H9 (cell line): Measurements from ENCODE around the gene RDH14. TPM values are rescaled to one million over a fixed set of nuclear protein-coding genes. Genes with fewer than 3 reads are reported as not detected.

ENCODE experiments used
- DNase-seq: peaks from one replicate; pipeline ENCODE4 v3.0.0-alpha.2; 2017
- H2AFZ ChIP-seq: one replicate; pipeline ENCODE4 v1.6.1; 2013; ENCODE audit warnings: mild to moderate bottlenecking, low read length, control low read depth, moderate library complexity
- H2AK5ac ChIP-seq: 2 replicates; pipeline ENCODE4 v1.6.1; 2013; ENCODE audit warnings: low read length, control low read depth, mixed read lengths; ENCODE audit not compliant: insufficient read length
- H2BK120ac ChIP-seq: one replicate; pipeline ENCODE4 v1.6.1; 2013; ENCODE audit warnings: low read depth, mild to moderate bottlenecking, low read length, control low read depth, inconsistent platforms; ENCODE audit not compliant: poor library complexity, severe bottlenecking
- H2BK12ac ChIP-seq: 2 replicates; pipeline ENCODE4 v1.6.1; 2013; ENCODE audit warnings: low read length, control low read depth, mixed read lengths, low read depth; ENCODE audit not compliant: insufficient read length
- H2BK15ac ChIP-seq: 2 replicates; pipeline ENCODE4 v1.6.1; 2013; ENCODE audit warnings: low read depth, low read length, control low read depth
- H2BK20ac ChIP-seq: one replicate; pipeline ENCODE4 v1.6.1; 2013; ENCODE audit warnings: low read depth, mild to moderate bottlenecking, low read length, control low read depth, inconsistent platforms; ENCODE audit not compliant: poor library complexity, severe bottlenecking
- H2BK5ac ChIP-seq: 2 replicates; pipeline ENCODE4 v1.6.1; 2013; ENCODE audit warnings: low read length, control low read depth, mixed read lengths; ENCODE audit not compliant: insufficient read length
- H3K14ac ChIP-seq: 2 replicates; pipeline ENCODE4 v1.6.1; 2013; ENCODE audit warnings: low read length, control low read depth; ENCODE audit not compliant: insufficient read depth
- H3K18ac ChIP-seq: 2 replicates; pipeline ENCODE4 v1.6.1; 2013; ENCODE audit warnings: low read depth, mild to moderate bottlenecking, mixed read lengths, low read length, control low read depth; ENCODE audit not compliant: insufficient read length
- H3K23ac ChIP-seq: 2 replicates; pipeline ENCODE4 v1.6.1; 2013; ENCODE audit warnings: low read length, control low read depth, mixed read lengths, low read depth; ENCODE audit not compliant: insufficient read length
- H3K23me2 ChIP-seq: 2 replicates; pipeline ENCODE4 v1.6.1; 2013; ENCODE audit warnings: low read depth, mild to moderate bottlenecking, mixed read lengths, low read length, control low read depth; ENCODE audit not compliant: insufficient read length, poor library complexity, severe bottlenecking
- H3K27ac ChIP-seq: 2 replicates; pipeline ENCODE4 v1.5.1; 2013; ENCODE audit warnings: low read length, control low read depth, mixed read lengths, low read depth; ENCODE audit not compliant: insufficient read length
- H3K27me3 ChIP-seq: 2 replicates; pipeline ENCODE4 v1.6.1; 2013; ENCODE audit warnings: low read length, control low read depth, inconsistent platforms; ENCODE audit not compliant: insufficient read depth
- H3K4ac ChIP-seq: 2 replicates; pipeline ENCODE4 v1.6.1; 2013; ENCODE audit warnings: low read depth, mild to moderate bottlenecking, control low read depth, inconsistent platforms, low read length, moderate library complexity
- H3K4me1 ChIP-seq: 2 replicates; pipeline ENCODE4 v1.6.1; 2013; ENCODE audit warnings: low read length, control low read depth, inconsistent platforms; ENCODE audit not compliant: insufficient read depth
- H3K4me2 ChIP-seq: 2 replicates; pipeline ENCODE4 v1.6.1; 2013; ENCODE audit warnings: low read length, control low read depth, mixed read lengths; ENCODE audit not compliant: insufficient read length, insufficient read depth
- H3K56ac ChIP-seq: 2 replicates; pipeline ENCODE4 v1.6.1; 2013; ENCODE audit warnings: low read depth, mild to moderate bottlenecking, mixed read lengths, low read length, control low read depth; ENCODE audit not compliant: insufficient read length
- H3K79me1 ChIP-seq: 2 replicates; pipeline ENCODE4 v1.6.1; 2013; ENCODE audit warnings: low read depth, mild to moderate bottlenecking, moderate library complexity, low read length, control low read depth, inconsistent platforms; ENCODE audit not compliant: insufficient read depth, poor library complexity, severe bottlenecking
- H3K79me2 ChIP-seq: 2 replicates; pipeline ENCODE4 v1.6.1; 2013; ENCODE audit warnings: low read length, control low read depth, inconsistent platforms; ENCODE audit not compliant: insufficient read depth
- H3K9ac ChIP-seq: 2 replicates; pipeline ENCODE4 v1.6.1; 2013; ENCODE audit warnings: low read length, control low read depth, mixed read lengths; ENCODE audit not compliant: insufficient read length; ENCODE audit errors: extremely low read depth
- H3K9me3 ChIP-seq: one replicate; pipeline ENCODE4 v1.6.1; 2013; ENCODE audit warnings: low read depth, low read length, inconsistent platforms; ENCODE audit not compliant: control insufficient read depth
- H3T11ph ChIP-seq: one replicate; pipeline ENCODE4 v1.6.1; 2013; ENCODE audit warnings: mild to moderate bottlenecking, low read length, control low read depth, inconsistent platforms
- H4K20me1 ChIP-seq: one replicate; pipeline ENCODE4 v1.6.1; 2013; ENCODE audit not compliant: control insufficient read depth, insufficient read length, insufficient read depth
- H4K5ac ChIP-seq: 2 replicates; pipeline ENCODE4 v1.6.1; 2013; ENCODE audit warnings: low read depth, mild to moderate bottlenecking, mixed read lengths, low read length, control low read depth; ENCODE audit not compliant: insufficient read length
- H4K8ac ChIP-seq: replicated peaks from 2 replicates; pipeline ENCODE4 v1.6.1; 2013; ENCODE audit warnings: low read length, control low read depth, mixed read lengths, low read depth; ENCODE audit not compliant: insufficient read length
- H4K91ac ChIP-seq: 2 replicates; pipeline ENCODE4 v1.6.1; 2013; ENCODE audit warnings: low read depth, mild to moderate bottlenecking, moderate library complexity, mixed read lengths, low read length, control low read depth; ENCODE audit not compliant: insufficient read length
- H3K27ac Mint-ChIP-seq, 3 experiments: 2 replicates in 2 of 3; 3 replicates in 1 of 3; pipeline ENCODE4 v1.8.0; 2020 to 2021; ENCODE audit warnings: mixed read lengths in 3 of 3, mild to moderate bottlenecking in 1 of 3, moderate library complexity in 1 of 3
- H3K27me3 Mint-ChIP-seq: 2 replicates; pipeline ENCODE4 v1.8.0; 2021; ENCODE audit warnings: low read depth, mild to moderate bottlenecking, moderate library complexity, mixed read lengths
- H3K36me3 Mint-ChIP-seq, 3 experiments: 2 replicates in 2 of 3; 3 replicates in 1 of 3; pipeline ENCODE4 v1.8.0; 2020 to 2021; ENCODE audit warnings: low read depth in 3 of 3, mixed read lengths in 3 of 3; ENCODE audit not compliant: insufficient read depth in 1 of 3
- H3K4me1 Mint-ChIP-seq, 2 experiments: 2 replicates each; pipeline ENCODE4 v1.8.0; 2020; ENCODE audit warnings: mixed read lengths in 2 of 2
- H3K4me3 Mint-ChIP-seq, 2 experiments: 2 replicates in 1 of 2; 3 replicates in 1 of 2; pipeline ENCODE4 v1.8.0; 2020 to 2021; ENCODE audit warnings: mild to moderate bottlenecking in 2 of 2, mixed read lengths in 2 of 2, moderate library complexity in 1 of 2
- H3K9me3 Mint-ChIP-seq, 2 experiments: 2 replicates in 1 of 2; 3 replicates in 1 of 2; pipeline ENCODE4 v1.8.0; 2020; ENCODE audit warnings: mild to moderate bottlenecking in 2 of 2, mixed read lengths in 2 of 2, moderate library complexity in 1 of 2
- WGBS: extraction: QIAGEN DNeasy Blood & Tissue Kit; methylation state at CpG from one replicate; pipeline ENCODE4 v1.1.7; 2013; ENCODE audit warnings: missing lambda C conversion rate, low lambda C conversion rate, mixed read lengths; ENCODE audit not compliant: insufficient read length; ENCODE audit errors: extremely low coverage; 5-methylcytosine and 5-hydroxymethylcytosine counted together
- total RNA-seq: library from RNA; stranded (reverse); gene quantifications from 2 replicates; pipeline ENCODE4 v1.2.1, GENCODE V29; 2021
- TF ChIP-seq, protein P1 (sequence below): fragments of 200-600 bp; sonication (generic); conservative IDR thresholded peaks from 3 replicates; pipeline ENCODE4 v1.8.0; 2021; ENCODE audit warnings: antibody characterized with exemption, mild to moderate bottlenecking

The RDH14 gene
- total RNA-seq, 1 experiment from 2014 or later = 25.5 TPM

GRCh38 chr2:18593496-18593895 is 33.0 kb upstream of the RDH14 start:
- Histone ChIP-seq H3K56ac (no peak overlapping the region), H2BK20ac (no peak overlapping the region), H3K23ac (no peak overlapping the region), H3K27me3 (no peaks in the 10 kb centered on the region), H3T11ph (no peak overlapping the region), H2BK12ac (no peak overlapping the region), H3K14ac (no peak overlapping the region), H2AK5ac (no peak overlapping the region), H4K5ac (no peak overlapping the region), H3K23me2 (no peaks in the 10 kb centered on the region), H4K20me1 (no peaks in the 10 kb centered on the region), H3K18ac (no peak overlapping the region), H4K91ac (no peak overlapping the region), H3K27ac (no peak overlapping the region), H4K8ac (no peak overlapping the region), H3K4me2 (no peak overlapping the region), H2BK15ac (no peak overlapping the region), H3K4ac (no peak overlapping the region), H3K79me1 (no peaks in the 10 kb centered on the region), H3K4me1 (no peaks in the 10 kb centered on the region), H3K79me2 (no peaks in the 10 kb centered on the region), H2BK120ac (no peak overlapping the region), H2BK5ac (no peak overlapping the region), H3K9ac (no peak overlapping the region), H2AFZ (no peak overlapping the region), H3K9me3 (no peaks in the 10 kb centered on the region)
- no CpG with 5 or more reads among the region's 1 CpG for WGBS
- Mint-ChIP-seq H3K4me3 (no peak overlapping the region), H3K9me3 (no peaks in the 10 kb centered on the region), H3K4me1 (peaks cover 0 to 3% of the 10 kb centered on the region in 2 experiments; a peak in 1 of 4 replicates), H3K36me3 (no peaks in the 10 kb centered on the region), H3K27me3 (no peaks in the 10 kb centered on the region), H3K27ac (no peak overlapping the region)
- TF ChIP-seq, protein P1, sequence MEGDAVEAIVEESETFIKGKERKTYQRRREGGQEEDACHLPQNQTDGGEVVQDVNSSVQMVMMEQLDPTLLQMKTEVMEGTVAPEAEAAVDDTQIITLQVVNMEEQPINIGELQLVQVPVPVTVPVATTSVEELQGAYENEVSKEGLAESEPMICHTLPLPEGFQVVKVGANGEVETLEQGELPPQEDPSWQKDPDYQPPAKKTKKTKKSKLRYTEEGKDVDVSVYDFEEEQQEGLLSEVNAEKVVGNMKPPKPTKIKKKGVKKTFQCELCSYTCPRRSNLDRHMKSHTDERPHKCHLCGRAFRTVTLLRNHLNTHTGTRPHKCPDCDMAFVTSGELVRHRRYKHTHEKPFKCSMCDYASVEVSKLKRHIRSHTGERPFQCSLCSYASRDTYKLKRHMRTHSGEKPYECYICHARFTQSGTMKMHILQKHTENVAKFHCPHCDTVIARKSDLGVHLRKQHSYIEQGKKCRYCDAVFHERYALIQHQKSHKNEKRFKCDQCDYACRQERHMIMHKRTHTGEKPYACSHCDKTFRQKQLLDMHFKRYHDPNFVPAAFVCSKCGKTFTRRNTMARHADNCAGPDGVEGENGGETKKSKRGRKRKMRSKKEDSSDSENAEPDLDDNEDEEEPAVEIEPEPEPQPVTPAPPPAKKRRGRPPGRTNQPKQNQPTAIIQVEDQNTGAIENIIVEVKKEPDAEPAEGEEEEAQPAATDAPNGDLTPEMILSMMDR = no peak
- DNase-seq = no peak
